NCI-H82 treated with DMSO at 0.1 percent for 48 hours (cell line): ENCODE data around the gene FAM221A.
"Not testable (repeated sequence)": the region's sequence is repeated elsewhere in the genome, so short reads cannot be mapped to it uniquely, and the experiment has no call there.

ENCODE experiments used
- DNase-seq: peaks from one replicate; lab custom pipeline; 2025; ENCODE audit not compliant: unreplicated experiment; lab: John Stamatoyannopoulos, UW

The FAM221A gene, protein sequence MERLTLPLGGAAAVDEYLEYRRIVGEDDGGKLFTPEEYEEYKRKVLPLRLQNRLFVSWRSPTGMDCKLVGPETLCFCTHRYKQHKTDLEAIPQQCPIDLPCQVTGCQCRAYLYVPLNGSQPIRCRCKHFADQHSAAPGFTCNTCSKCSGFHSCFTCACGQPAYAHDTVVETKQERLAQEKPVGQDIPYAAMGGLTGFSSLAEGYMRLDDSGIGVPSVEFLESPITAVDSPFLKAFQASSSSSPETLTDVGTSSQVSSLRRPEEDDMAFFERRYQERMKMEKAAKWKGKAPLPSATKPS

DNA sequence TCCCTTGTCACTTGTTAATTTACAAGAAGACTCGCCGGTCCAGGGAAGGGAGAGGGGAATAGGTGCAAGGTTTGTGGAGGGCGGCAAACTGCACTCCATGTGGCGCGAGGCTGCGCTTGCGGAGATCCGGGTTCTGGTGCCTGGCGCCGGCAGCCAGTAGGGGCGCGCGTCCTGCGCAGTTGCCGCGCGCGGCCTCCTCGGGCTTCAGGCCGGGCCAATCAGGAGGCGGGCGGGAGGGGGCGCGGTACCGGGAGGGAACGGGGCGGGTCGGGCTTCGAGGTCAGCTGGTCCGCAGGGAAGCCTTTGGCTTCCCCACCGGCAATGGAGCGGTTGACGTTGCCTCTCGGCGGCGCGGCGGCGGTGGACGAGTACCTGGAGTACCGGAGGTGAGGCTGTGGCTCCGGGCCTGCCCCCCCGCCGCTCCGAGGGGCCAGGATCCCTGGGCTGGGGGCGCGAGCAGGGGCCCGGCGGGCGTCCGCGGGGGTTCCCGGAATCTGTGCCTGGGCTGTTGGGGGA, at the start of gene FAM221A:
Gene FAM221A, plus strand, starts transcription at position 302 of the 516 bp plus-strand sequence. Its CDS starts 20 bp downstream, at position 322.
- DNase-seq, result no peak

DNA sequence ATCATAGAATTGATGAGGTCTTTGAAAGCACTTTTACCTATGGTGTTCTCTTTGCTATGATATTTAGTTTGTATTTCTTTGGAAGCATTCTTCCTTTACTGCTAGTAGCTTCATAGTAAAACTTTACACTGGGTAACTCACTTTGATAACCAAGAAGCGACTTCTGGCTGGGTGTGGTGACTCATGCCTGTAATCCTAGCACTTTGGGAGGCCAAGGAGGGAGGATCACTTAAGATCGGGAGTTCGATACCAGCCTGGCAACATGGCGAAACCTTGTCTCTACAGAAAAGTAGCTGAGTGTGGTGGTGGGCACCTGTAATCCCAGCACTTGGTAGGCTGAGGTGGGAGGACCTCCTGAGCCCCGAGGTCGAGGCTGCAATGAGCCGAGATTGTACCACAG, 46.6 kb upstream of the FAM221A start:
- DNase-seq, result no peak

DNA sequence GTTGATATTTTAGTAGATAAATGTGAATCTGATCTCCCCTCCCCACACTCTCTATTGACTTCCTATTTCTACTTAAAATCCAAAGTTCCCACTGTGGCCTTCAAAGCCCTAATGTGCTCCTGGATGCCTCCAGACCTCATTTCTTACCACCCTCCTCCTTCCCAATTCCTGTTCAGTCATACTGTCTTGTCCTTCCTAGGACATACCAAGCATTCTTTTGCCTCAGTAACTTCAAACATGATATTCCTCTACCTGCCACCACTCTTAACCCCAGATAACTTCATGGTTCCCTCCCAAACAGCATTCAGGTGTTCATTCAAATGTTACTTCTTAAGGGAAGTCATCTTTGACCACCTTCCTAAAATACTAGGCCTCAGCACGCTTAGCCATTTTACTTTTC, 34.2 kb upstream of the FAM221A start:
- no peak for DNase-seq

DNA sequence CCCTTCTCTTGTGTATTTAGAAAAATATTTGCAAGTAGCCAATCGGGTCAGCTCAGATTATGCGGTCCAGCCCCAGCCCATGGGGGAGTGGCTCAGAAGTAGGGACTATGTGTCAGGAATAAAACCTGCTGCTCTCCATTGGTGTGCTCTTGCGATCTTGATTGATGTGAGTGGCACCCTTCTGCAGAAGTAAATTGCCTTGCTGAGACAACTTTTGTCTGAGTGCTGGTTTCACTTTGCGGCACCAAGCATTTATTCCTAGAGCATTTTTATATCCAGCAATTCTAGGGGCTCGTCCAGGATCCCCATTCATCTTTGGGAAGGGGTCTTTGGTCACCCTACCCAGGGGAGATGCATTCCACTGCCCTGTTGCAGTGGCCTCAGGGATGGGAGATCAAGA, 26.1 kb upstream of the FAM221A start:
- DNase-seq, result no peak

DNA sequence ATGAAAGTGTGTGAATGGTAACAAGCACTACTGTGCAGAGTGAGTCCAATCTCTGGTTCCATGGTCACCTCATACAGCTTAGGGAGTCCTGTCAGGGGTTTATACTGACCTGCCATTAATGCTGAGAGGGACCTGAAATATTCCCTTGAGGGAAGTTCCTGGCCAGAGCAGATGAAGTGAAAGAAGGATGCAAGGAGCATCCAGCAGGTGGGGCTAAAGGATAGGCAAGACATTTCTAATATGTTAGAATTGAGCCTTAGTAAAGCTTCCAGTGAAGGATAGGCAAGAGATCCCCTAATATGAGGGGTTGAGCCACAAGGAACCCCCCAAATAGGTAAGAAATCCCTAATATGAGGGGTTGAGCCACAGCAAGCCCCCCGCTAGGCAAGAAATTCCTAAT, 25.5 kb upstream of the FAM221A start:
- no peak for DNase-seq

DNA sequence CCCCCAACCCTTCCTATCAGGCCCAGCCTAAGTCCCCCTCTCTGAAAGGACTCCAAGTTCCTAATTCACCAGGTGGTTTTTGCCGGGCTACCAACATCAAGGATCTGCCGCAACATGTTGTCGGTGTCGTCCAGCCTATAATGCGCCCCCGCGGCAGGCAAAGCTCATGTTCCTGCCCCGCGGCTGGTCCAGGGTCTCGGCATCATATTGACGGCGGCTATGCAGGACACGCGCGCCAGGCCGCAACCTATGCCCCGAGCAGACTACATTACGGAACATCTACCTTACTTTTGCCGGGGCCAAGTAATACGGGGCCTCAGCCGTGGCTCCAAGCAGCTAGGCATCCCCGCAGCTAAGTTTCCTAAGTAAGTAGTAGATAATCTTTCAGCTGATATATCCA, 24.6 kb upstream of the FAM221A start:
- DNase-seq, result no peak

DNA sequence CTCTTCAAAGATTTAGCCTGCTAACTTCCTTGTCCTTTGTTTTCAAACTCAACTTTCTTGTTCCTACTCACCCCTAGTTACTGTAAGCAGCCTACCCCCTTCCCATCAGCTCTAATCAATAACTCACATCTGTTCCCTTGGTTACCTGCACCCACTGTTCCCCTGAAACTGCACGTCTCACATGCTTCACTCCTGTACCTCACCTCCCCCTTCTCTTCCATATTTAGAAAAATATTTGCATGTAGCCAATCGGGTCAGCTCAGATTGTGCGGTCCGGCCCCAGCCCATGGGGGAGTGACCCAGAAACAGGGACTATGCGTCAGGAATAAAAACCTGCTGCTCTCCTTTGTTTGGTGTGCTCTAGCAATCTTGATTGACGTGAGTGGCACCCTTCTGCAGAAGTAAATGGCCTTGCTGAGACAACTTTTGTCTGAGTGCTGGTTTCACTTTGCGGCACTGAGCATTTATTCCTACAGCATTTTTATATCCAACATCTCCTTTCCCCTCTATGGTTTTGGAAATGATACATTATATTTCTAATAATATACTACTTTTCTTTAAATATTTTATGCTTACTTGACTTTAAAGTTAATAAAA, 21.1 kb upstream of the FAM221A start:
- no peak for DNase-seq

DNA sequence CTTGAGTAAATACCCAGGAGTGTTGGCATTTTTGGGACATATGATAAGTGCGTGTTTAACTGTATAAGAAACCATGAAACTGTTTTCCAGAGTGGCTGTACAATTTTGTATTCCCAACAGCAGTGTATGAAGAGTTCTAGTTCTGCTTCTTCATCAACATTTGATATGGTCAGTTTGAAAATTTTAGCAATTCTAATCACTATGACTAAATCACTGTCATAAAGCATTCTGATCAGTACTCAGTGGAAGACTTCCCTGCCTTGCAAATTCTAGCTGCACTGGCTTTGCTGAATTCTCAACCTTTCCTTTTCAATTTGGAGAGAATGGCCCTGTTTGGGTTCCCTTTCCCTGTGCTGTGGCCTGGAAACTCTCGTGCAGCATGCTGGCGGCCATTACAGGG, 18.6 kb upstream of the FAM221A start:
- DNase-seq, result no peak

DNA sequence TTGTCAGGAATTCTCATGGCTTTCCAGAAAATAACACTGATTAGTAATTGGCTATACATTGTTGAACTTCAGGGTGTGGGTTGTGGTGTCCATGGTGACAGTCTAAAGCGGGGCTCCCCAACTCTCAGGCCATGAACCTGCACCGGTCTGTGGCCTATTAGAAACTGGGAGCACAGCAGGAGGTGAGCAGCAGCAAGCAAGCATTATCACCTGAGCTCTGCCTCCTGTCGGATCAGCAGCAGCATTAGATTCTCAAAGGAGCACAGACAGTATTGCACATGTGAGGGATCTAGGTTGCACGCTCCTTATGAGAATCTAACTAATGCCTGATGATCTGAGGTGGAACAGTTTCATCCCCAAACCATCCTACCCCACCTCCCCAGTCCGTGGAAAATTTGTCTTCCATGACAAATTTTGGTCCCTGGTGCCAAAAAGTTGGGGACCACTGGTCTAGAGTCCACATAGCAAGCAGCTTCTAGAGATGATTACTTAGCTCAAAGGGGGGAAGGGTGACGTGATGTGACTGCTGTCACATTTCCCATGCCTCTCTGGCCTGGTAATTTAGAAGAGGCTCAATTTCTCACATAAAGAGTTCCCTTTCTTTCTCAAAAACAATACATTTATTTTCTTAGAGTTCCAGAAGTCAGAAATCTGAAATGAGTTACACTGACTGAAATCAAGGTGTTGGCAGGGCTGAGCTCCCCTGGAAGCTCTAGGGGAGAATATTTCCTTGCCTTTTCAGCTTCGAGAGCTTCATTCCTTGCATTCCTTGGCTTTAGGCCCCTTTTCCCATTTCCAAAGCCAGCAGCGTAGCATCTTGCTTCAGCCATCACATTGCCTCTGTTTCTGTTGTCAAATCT, 17.6 kb upstream of the FAM221A start:
- no peak for DNase-seq

DNA sequence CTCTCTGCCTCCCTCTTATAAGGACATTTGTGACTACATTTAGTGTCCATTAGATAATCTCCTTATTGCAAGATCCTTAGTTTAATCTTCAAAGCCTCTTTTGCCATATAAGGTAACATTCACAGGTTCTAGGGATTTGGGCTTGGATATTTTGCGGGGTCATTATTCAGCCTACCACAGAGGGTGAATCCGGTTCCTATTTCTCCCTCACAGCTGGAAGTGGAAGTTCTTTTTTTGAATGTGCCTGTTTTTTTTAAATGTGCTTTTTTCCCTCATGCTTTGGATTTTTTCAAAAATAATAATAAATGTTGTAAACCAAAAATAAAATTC, 17.1 kb upstream of the FAM221A start:
- DNase-seq, result peak; percentile 45

DNA sequence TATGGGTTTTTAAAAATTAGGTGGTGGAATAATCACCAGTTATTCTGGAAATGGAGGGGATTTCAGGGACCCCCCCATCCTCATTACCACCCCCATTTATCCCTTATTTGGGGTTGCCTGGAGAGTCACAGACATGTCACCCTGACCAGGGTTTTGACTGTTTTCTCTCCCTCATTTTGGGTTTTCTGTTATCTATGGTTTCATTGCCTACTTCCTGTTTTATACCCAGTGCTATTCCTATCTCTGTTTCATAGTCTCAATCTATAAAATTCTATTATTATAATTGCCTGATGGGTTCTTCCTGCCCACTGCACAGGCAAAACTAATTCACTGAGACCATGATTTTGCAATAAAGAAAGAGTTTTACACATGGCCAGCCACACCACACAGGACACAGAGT, 15.9 kb upstream of the FAM221A start:
- DNase-seq, result no peak

DNA sequence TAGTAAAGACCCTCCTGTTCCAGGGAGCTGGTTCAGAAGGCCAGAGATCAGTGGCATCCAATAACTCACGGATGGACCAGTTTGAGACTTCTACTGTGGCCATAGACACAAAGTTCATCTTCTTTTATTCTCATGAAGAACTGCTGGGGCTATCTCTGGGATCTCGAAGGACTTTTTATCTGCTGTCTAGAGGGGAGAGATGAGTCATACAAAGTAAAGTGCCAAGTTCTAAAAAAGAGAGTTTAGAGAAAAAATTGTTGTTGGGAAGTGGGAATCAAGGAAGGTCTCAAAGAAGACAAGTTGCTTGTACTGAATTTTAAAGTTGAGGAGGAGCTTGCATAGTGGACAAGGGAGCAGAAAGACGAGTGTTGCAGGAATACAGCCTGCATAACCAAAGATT, 8.0 kb upstream of the FAM221A start:
- no peak for DNase-seq

DNA sequence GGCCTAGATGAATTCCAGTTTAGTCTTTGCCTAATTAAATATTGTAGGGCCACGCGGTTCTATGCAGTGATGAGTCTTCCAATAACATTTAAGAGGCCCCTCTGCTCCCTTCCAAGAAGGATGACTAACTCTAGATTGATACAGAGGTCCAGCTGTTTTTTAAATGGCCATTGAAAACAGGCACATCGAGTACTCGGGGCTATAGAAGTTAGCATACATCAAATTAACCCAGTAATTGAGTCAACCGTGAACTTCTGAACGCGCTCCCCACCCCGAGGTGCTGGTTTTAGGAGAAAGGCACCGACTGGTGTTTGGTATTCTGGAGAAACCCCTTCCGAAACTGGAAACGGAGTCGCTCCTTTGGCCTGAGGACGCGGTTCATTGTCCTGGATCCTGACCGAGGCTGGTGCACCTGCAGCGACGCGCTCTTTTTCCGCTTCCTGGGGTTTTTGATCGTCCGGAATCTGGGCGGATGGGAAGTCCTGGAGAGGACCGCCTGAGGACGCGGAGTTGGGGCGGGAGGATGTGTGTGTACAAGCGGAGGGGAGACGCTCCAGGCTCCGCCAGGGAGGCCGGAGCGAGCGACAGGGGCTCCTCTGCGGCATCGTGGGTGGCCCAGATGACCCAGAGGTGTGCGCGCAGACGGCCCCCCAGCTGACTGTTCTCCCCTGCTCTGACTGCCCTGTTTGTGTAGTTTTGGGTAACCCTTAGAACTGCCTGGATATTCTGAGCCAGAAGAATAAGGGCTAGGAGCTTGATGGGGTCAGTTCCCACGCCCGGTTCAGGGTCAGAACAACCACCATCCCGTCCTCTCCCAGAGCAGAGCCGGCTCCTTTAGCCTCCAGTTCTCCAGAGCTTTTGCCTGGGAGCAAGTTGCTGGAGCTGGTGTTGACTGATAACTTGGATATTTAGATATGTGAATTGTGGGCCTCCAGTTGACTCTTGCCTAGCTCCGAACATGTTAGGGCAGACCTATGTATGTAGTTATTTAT, 711 bp downstream of the FAM221A start:
- DNase-seq, result no peak

DNA sequence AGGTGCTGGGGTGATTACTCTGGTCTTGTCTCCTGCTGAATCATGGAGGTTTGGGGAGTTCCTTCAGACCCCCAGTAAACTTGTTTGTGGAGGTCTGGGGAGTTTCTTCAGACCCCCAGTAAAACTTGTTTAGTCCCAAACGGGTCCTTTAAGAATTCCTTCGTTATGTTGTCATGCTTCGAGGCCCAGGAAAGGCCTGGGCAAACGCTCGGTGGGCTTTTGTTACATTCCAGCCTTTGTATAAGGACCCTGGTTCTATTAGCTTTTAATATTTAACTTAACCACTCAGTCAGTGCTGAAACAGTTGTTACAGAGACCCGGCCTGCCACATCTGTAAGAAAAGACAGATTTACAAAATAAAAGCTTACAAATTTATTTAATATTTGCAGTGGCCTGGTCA, 4.0 kb downstream of the FAM221A start:
- DNase-seq, result not testable (repeated sequence)

DNA sequence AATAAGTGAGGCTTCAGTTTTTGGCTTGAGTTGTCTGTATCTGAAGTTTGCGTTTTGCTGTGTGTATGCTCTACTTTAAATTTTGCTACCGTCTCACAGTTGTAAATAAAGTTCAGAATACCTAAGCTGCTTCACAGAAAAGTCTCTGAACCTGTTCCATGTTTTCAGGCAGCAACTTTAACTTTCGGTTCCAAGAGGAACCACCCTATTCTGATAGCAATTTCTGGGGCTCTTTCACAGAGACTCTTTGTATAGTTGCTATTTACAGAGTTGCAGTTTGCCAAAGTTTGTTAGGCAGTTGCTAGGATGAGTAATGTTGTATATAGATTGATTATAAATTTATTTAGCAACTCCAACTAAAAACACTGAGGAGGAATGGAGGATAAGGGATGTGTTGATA, 5.7 kb downstream of the FAM221A start:
- DNase-seq, result no peak

DNA sequence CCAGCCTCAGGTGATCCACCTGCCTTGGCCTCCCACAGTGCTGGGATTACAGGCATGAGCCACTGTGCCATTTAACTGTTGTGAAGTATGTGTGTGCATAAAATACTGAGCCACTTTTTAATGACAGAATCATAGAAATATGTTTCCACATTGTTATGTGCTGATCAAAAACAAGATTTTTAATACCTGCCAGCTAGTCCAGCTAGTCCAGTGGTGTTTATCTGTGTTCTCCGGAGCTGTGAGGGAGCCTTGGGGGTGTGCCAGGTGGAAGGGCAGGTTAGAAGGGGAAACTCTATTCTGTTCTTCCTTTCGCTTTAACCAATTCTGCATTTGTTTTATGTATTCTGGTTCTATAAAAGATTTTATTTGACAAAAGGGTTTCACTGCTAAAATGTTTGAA, 7.0 kb downstream of the FAM221A start:
- no peak for DNase-seq

DNA sequence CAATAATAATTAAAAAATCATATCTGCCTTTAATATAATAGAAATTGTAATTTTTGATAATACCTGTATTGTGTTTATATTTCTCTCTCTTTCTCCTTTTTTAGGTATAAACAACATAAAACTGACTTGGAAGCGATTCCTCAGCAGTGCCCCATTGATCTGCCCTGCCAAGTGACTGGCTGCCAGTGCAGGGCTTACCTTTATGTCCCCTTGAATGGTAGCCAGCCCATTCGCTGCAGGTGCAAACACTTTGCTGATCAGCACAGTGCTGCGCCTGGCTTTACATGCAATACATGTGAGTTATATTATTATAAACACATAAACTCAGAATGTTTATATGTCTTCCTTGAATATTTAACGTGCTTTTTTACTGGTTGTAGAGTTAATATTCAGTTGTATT, 9.2 kb downstream of the FAM221A start:
- DNase-seq, result no peak

DNA sequence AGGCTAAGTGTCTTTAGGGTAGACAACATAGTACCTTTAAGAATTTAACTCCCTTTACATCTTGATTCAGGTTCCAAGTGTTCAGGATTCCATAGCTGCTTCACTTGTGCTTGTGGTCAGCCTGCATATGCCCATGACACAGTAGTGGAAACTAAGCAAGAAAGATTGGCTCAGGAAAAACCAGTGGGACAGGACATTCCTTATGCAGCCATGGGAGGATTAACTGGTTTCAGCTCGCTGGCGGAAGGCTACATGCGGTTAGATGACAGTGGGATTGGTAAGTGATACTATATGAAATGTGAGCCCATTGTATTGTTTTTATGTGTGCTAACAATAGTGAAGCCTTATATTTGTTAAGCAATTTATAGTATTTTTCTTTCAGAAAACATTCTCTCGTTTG, 11.3 kb downstream of the FAM221A start:
- DNase-seq, result no peak

DNA sequence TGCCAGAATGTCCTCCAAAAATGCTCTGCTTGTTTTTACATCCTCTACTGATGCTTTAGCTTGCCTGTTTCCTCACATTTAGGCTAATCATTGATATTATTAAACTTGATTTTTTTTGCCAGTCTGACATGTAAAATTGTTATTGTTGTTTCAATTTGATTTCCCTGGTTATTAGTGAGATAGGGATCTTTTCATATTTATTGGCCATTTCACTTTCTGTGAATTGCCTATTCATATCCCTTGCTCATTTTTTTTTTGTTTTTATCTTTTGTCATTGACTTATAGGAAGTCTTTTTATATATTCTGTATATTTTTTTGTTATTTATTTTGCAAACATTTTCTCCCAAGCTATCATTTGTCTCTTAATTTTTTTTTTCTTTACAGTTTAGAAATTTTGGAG, 13.2 kb downstream of the FAM221A start:
- DNase-seq, result no peak

DNA sequence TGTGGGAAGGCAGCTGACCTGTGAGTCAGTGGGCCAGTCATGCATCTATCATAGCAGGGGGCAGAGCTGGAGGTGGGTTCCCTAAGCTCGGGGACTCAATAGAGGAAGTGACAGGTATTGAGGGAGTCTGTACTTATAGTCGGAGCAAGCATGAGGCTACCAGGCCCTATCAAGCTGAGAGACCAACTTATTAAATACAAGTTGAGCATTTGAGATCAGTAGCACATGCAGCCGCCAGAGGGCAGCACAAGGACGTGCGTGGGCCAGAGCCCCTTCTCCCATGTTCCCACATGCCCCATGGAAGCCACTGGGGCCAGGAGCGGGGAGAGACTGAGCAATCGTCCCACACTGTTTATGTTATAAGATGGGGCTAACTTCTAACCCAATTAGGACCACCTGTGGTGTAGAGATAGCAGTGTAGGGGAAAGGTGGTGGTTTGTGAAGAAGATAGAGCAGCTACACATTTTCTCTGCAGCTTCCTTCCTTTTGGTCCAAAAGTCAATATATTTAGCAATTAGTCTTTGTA, 17.0 kb downstream of the FAM221A start:
- peak; percentile 70 for DNase-seq

DNA sequence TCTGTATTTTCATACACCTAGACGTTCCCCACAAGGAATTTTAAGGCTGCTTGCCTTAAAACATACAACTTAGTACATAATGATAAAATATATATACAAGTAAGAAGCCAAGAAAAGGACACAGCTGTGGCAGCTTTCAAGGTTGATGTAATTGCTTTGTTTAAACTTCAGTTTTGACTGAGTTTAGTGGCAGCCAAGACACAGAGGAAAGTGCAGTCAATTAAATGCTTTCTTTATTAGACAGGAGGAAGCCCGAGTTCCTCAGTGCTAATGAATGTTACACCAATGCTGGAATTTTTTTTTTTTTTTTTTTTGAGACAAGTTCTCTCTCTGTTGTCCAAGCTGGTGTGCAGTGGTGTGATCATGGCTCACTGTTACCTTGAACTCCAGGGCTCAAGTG, 18.8 kb downstream of the FAM221A start:
- no peak for DNase-seq
